ENCODE measurements around the gene PHAX.
"Not testable (repeated sequence)": the region's sequence is repeated elsewhere in the genome, so short reads cannot be mapped to it uniquely, and the experiment has no call there.

Gene PHAX

DNA sequence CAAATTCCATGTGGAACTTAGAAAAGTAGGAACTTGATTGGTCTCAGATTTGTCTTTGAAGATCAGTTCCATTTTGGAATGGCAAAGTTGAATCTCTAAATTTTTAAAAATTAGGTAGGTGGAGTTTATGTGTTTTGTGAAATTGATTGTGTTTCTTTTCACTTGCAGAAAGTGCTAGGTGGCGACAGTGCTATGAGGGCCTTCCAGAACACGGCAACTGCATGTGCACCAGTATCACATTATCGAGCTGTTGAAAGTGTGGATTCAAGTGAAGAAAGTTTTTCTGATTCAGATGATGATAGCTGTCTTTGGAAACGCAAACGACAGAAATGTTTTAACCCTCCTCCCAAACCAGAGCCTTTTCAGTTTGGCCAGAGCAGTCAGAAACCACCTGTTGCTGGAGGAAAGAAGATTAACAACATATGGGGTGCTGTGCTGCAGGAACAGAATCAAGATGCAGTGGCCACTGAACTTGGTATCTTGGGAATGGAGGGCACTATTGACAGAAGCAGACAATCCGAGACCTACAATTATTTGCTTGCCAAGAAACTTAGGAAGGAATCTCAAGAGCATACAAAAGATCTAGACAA, 2.8 kb downstream of the PHAX start:
- DNase-seq (ENCODE audit: low spot score), result no peak

- no peak for DNase-seq (ENCODE audit: low spot score)
These were observed 4.8 kb downstream of the PHAX start for GRCh38 chr5:126605525-126605924.

DNA sequence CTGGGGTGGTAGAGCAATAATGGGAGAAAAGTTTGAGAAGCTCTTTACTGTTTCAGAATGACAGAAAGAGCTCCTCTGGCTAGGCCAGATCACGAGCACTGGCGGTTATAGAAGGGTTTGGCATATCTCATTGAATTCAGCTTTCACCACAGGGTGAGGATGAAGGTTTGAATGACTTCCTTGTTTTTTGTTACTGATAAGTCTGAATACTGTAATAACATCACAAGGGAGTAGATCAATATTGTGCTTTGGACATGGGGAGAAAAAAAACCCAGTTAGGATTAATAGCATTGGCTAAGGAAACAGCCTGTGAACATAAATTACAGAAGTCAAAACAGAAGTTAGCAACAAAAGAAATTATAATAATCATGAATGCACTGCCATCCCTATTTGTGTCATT, 9.4 kb downstream of the PHAX start:
- DNase-seq (ENCODE audit: low spot score), result no peak

- no peak for DNase-seq (ENCODE audit: low spot score)
These were observed 9.9 kb downstream of the PHAX start for GRCh38 chr5:126610616-126611015.

DNA sequence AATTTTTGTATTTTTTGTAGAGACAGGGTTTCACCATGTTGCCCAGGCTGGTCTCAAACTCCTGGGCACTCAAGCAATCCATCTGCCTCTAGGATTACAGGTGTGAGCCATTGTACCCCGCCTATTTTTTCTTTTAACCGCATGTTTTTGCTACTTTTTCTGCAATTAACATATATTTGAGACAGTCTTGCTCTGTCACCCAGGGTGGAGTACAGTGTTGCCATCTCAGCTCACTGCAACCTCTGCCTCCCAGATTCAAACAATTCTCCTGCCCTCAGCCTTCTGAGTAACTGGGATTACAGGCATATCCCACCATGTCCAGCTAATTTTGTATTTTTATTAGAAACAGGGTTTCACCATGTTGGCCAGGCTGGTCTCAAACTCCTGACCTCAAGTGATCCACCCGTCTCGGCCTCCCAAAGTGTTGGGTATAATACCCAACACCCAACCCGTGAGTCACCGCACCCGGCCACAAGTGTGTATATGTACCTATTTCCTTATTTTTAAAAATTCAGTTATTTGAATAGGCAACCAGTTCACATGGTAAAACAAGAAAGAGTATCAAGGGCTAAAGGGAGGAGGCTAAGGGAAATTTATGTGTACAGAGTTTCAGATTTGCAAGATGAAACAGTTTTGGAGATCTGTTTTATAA, 13.3 kb downstream of the PHAX start:
- DNase-seq (ENCODE audit: low spot score), result no peak

- no peak for DNase-seq (ENCODE audit: low spot score)
These were observed 14.5 kb downstream of the PHAX start for GRCh38 chr5:126615286-126615685.

GRCh38 chr5:126617603-126618002, 16.9 kb downstream of the PHAX start:
- not testable (repeated sequence) for DNase-seq (ENCODE audit: low spot score)

GRCh38 chr5:126619781-126620180, 19.0 kb downstream of the PHAX start:
- no peak for DNase-seq (ENCODE audit: low spot score)

- DNase-seq (ENCODE audit: low spot score), result no peak
These were observed 23.8 kb downstream of the PHAX start for GRCh38 chr5:126624534-126624933.

DNA sequence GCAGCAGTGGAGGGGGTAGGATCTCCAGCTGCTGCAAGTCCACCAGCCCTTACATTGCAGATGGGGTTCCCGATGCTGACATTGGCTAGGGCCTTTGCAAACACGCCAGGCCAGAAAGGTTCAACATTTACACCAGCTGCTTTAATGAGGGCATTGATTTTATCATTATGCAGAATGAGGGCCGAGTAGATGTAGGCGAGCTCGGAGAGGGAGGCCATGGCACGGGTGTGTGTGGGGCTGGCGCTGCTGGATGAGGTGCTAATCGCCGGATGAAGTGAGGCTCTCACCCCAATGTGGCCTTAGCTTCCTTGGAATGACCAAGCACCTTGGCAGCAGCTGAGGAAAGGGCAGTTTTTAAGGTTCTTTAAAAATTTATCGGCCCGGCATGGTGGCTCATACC, 27.4 kb downstream of the PHAX start:
- no peak for DNase-seq (ENCODE audit: low spot score)

- no peak for DNase-seq (ENCODE audit: low spot score)
These were observed 31.2 kb downstream of the PHAX start for GRCh38 chr5:126631920-126632319.

- DNase-seq (ENCODE audit: low spot score), result no peak
These were observed 32.8 kb downstream of the PHAX start for GRCh38 chr5:126633552-126633951.

- no peak for DNase-seq (ENCODE audit: low spot score)
These were observed 34.8 kb downstream of the PHAX start for GRCh38 chr5:126635585-126635984.

- DNase-seq (ENCODE audit: low spot score), result no peak
These were observed 36.2 kb downstream of the PHAX start for GRCh38 chr5:126636956-126637355.

- no peak for DNase-seq (ENCODE audit: low spot score)
These were observed 40.1 kb downstream of the PHAX start for GRCh38 chr5:126640866-126641265.

- DNase-seq (ENCODE audit: low spot score), result no peak
These were observed 40.6 kb downstream of the PHAX start for GRCh38 chr5:126641387-126641786.

- DNase-seq (ENCODE audit: low spot score), result no peak
These were observed 44.4 kb downstream of the PHAX start for GRCh38 chr5:126645132-126645531.

GRCh38 chr5:126647071-126647470, 46.3 kb downstream of the PHAX start:
- DNase-seq (ENCODE audit: low spot score), result no peak

- DNase-seq (ENCODE audit: low spot score), result no peak
These were observed 47.7 kb downstream of the PHAX start for GRCh38 chr5:126648471-126648870.

GRCh38 chr5:126649057-126649456, 48.3 kb downstream of the PHAX start:
- DNase-seq (ENCODE audit: low spot score), result not testable (repeated sequence)

DNA sequence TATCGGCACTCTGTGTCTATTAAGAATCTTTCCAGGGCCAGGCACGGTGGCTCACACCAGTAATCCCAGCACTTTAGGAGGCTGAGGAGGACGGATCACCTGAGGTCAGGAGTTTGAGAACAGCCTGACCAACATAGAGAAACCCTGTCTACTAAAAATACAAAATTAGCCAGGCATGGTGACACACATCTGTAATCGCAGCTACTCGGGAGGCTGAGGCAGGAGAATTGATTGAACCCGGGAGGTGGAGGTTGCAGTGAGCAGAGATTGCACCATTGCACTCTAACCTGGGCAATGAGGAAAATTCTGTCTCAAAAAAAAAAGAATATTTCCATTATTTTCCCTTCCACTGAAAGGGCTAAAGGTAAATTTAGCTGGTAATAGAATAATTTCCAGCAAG, 49.0 kb downstream of the PHAX start:
- not testable (repeated sequence) for DNase-seq (ENCODE audit: low spot score)

GRCh38 chr5:126650463-126650862, 49.7 kb downstream of the PHAX start:
- no peak for DNase-seq (ENCODE audit: low spot score)

DNA sequence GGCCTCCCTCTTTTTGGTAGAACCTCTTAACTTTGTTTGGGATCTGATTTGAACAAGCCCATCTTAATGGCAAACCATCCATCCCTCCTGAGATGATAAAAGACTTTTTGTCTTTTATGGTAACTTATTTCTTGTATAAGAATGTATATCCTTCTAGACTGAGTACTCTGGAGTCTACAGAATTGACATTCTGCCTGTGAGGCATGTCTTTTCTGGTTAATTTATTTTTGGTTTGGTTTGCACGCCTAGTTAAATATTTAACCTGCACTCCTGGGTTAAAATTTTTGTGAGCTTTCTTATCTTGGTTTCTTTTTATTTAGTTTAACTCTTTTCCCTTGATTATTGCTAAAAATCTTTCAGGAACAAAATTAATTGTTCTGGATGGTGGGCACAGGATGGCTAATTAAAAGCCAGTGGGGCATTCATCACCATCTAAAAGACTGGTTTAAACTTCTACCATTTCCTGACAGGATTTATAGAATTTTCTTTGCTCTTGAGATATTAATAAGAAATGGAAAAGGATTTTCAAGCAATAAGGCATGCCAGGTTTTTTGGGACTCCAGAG, 50.3 kb downstream of the PHAX start:
- no peak for DNase-seq (ENCODE audit: low spot score)
